H9 (cell line): Measurements from ENCODE around the gene ADSS1. TPM values are rescaled to one million over a fixed set of nuclear protein-coding genes. Genes with fewer than 3 reads are reported as not detected.

Experiments used
- DNase-seq: peaks from one replicate; pipeline ENCODE4 v3.0.0-alpha.2; 2017
- H2AFZ ChIP-seq: one replicate; pipeline ENCODE4 v1.6.1; 2013; ENCODE audit warnings: mild to moderate bottlenecking, low read length, control low read depth, moderate library complexity
- H2AK5ac ChIP-seq: 2 replicates; pipeline ENCODE4 v1.6.1; 2013; ENCODE audit warnings: low read length, control low read depth, mixed read lengths; ENCODE audit not compliant: insufficient read length
- H2BK120ac ChIP-seq: one replicate; pipeline ENCODE4 v1.6.1; 2013; ENCODE audit warnings: low read depth, mild to moderate bottlenecking, low read length, control low read depth, inconsistent platforms; ENCODE audit not compliant: poor library complexity, severe bottlenecking
- H2BK12ac ChIP-seq: 2 replicates; pipeline ENCODE4 v1.6.1; 2013; ENCODE audit warnings: low read length, control low read depth, mixed read lengths, low read depth; ENCODE audit not compliant: insufficient read length
- H2BK15ac ChIP-seq: 2 replicates; pipeline ENCODE4 v1.6.1; 2013; ENCODE audit warnings: low read depth, low read length, control low read depth
- H2BK20ac ChIP-seq: one replicate; pipeline ENCODE4 v1.6.1; 2013; ENCODE audit warnings: low read depth, mild to moderate bottlenecking, low read length, control low read depth, inconsistent platforms; ENCODE audit not compliant: poor library complexity, severe bottlenecking
- H2BK5ac ChIP-seq: 2 replicates; pipeline ENCODE4 v1.6.1; 2013; ENCODE audit warnings: low read length, control low read depth, mixed read lengths; ENCODE audit not compliant: insufficient read length
- H3K14ac ChIP-seq: 2 replicates; pipeline ENCODE4 v1.6.1; 2013; ENCODE audit warnings: low read length, control low read depth; ENCODE audit not compliant: insufficient read depth
- H3K18ac ChIP-seq: 2 replicates; pipeline ENCODE4 v1.6.1; 2013; ENCODE audit warnings: low read depth, mild to moderate bottlenecking, mixed read lengths, low read length, control low read depth; ENCODE audit not compliant: insufficient read length
- H3K23ac ChIP-seq: 2 replicates; pipeline ENCODE4 v1.6.1; 2013; ENCODE audit warnings: low read length, control low read depth, mixed read lengths, low read depth; ENCODE audit not compliant: insufficient read length
- H3K23me2 ChIP-seq: 2 replicates; pipeline ENCODE4 v1.6.1; 2013; ENCODE audit warnings: low read depth, mild to moderate bottlenecking, mixed read lengths, low read length, control low read depth; ENCODE audit not compliant: insufficient read length, poor library complexity, severe bottlenecking
- H3K27ac ChIP-seq: 2 replicates; pipeline ENCODE4 v1.5.1; 2013; ENCODE audit warnings: low read length, control low read depth, mixed read lengths, low read depth; ENCODE audit not compliant: insufficient read length
- H3K27me3 ChIP-seq: 2 replicates; pipeline ENCODE4 v1.6.1; 2013; ENCODE audit warnings: low read length, control low read depth, inconsistent platforms; ENCODE audit not compliant: insufficient read depth
- H3K4ac ChIP-seq: 2 replicates; pipeline ENCODE4 v1.6.1; 2013; ENCODE audit warnings: low read depth, mild to moderate bottlenecking, control low read depth, inconsistent platforms, low read length, moderate library complexity
- H3K4me1 ChIP-seq: 2 replicates; pipeline ENCODE4 v1.6.1; 2013; ENCODE audit warnings: low read length, control low read depth, inconsistent platforms; ENCODE audit not compliant: insufficient read depth
- H3K4me2 ChIP-seq: 2 replicates; pipeline ENCODE4 v1.6.1; 2013; ENCODE audit warnings: low read length, control low read depth, mixed read lengths; ENCODE audit not compliant: insufficient read length, insufficient read depth
- H3K56ac ChIP-seq: 2 replicates; pipeline ENCODE4 v1.6.1; 2013; ENCODE audit warnings: low read depth, mild to moderate bottlenecking, mixed read lengths, low read length, control low read depth; ENCODE audit not compliant: insufficient read length
- H3K79me1 ChIP-seq: 2 replicates; pipeline ENCODE4 v1.6.1; 2013; ENCODE audit warnings: low read depth, mild to moderate bottlenecking, moderate library complexity, low read length, control low read depth, inconsistent platforms; ENCODE audit not compliant: insufficient read depth, poor library complexity, severe bottlenecking
- H3K79me2 ChIP-seq: 2 replicates; pipeline ENCODE4 v1.6.1; 2013; ENCODE audit warnings: low read length, control low read depth, inconsistent platforms; ENCODE audit not compliant: insufficient read depth
- H3K9ac ChIP-seq: 2 replicates; pipeline ENCODE4 v1.6.1; 2013; ENCODE audit warnings: low read length, control low read depth, mixed read lengths; ENCODE audit not compliant: insufficient read length; ENCODE audit errors: extremely low read depth
- H3K9me3 ChIP-seq: one replicate; pipeline ENCODE4 v1.6.1; 2013; ENCODE audit warnings: low read depth, low read length, inconsistent platforms; ENCODE audit not compliant: control insufficient read depth
- H3T11ph ChIP-seq: one replicate; pipeline ENCODE4 v1.6.1; 2013; ENCODE audit warnings: mild to moderate bottlenecking, low read length, control low read depth, inconsistent platforms
- H4K20me1 ChIP-seq: one replicate; pipeline ENCODE4 v1.6.1; 2013; ENCODE audit not compliant: control insufficient read depth, insufficient read length, insufficient read depth
- H4K5ac ChIP-seq: 2 replicates; pipeline ENCODE4 v1.6.1; 2013; ENCODE audit warnings: low read depth, mild to moderate bottlenecking, mixed read lengths, low read length, control low read depth; ENCODE audit not compliant: insufficient read length
- H4K8ac ChIP-seq: replicated peaks from 2 replicates; pipeline ENCODE4 v1.6.1; 2013; ENCODE audit warnings: low read length, control low read depth, mixed read lengths, low read depth; ENCODE audit not compliant: insufficient read length
- H4K91ac ChIP-seq: 2 replicates; pipeline ENCODE4 v1.6.1; 2013; ENCODE audit warnings: low read depth, mild to moderate bottlenecking, moderate library complexity, mixed read lengths, low read length, control low read depth; ENCODE audit not compliant: insufficient read length
- H3K27ac Mint-ChIP-seq, 3 experiments: 2 replicates in 2 of 3; 3 replicates in 1 of 3; pipeline ENCODE4 v1.8.0; 2020 to 2021; ENCODE audit warnings: mixed read lengths in 3 of 3, mild to moderate bottlenecking in 1 of 3, moderate library complexity in 1 of 3
- H3K27me3 Mint-ChIP-seq: 2 replicates; pipeline ENCODE4 v1.8.0; 2021; ENCODE audit warnings: low read depth, mild to moderate bottlenecking, moderate library complexity, mixed read lengths
- H3K36me3 Mint-ChIP-seq, 3 experiments: 2 replicates in 2 of 3; 3 replicates in 1 of 3; pipeline ENCODE4 v1.8.0; 2020 to 2021; ENCODE audit warnings: low read depth in 3 of 3, mixed read lengths in 3 of 3; ENCODE audit not compliant: insufficient read depth in 1 of 3
- H3K4me1 Mint-ChIP-seq, 2 experiments: 2 replicates each; pipeline ENCODE4 v1.8.0; 2020; ENCODE audit warnings: mixed read lengths in 2 of 2
- H3K4me3 Mint-ChIP-seq, 2 experiments: 2 replicates in 1 of 2; 3 replicates in 1 of 2; pipeline ENCODE4 v1.8.0; 2020 to 2021; ENCODE audit warnings: mild to moderate bottlenecking in 2 of 2, mixed read lengths in 2 of 2, moderate library complexity in 1 of 2
- H3K9me3 Mint-ChIP-seq, 2 experiments: 2 replicates in 1 of 2; 3 replicates in 1 of 2; pipeline ENCODE4 v1.8.0; 2020; ENCODE audit warnings: mild to moderate bottlenecking in 2 of 2, mixed read lengths in 2 of 2, moderate library complexity in 1 of 2
- WGBS: extraction: QIAGEN DNeasy Blood & Tissue Kit; methylation state at CpG from one replicate; pipeline ENCODE4 v1.1.7; 2013; ENCODE audit warnings: missing lambda C conversion rate, low lambda C conversion rate, mixed read lengths; ENCODE audit not compliant: insufficient read length; ENCODE audit errors: extremely low coverage; 5-methylcytosine and 5-hydroxymethylcytosine counted together
- total RNA-seq: library from RNA; stranded (reverse); gene quantifications from 2 replicates; pipeline ENCODE4 v1.2.1, GENCODE V29; 2021
- TF ChIP-seq, protein P1 (sequence below): fragments of 200-600 bp; sonication (generic); conservative IDR thresholded peaks from 3 replicates; pipeline ENCODE4 v1.8.0; 2021; ENCODE audit warnings: antibody characterized with exemption, mild to moderate bottlenecking

ADSS1 gene
- total RNA-seq, 1 experiment from 2014 or later = 8.5 TPM

- Histone ChIP-seq H3K56ac (no peak overlapping the region), H3K4me2 (no peak overlapping the region), H2BK15ac (no peak overlapping the region), H3K79me1 (peaks cover 5% of the 10 kb centered on the region), H2BK12ac (no peak overlapping the region), H2BK20ac (no peak overlapping the region), H3K27me3 (no peaks in the 10 kb centered on the region), H3K23ac (no peak overlapping the region), H3K4ac (no peak overlapping the region), H3K9ac (no peak overlapping the region), H3K14ac (no peak overlapping the region), H4K91ac (no peak overlapping the region), H3K18ac (no peak overlapping the region), H3K9me3 (no peaks in the 10 kb centered on the region), H4K5ac (no peak overlapping the region), H4K8ac (no peak overlapping the region), H3K4me1 (peaks cover 4% of the 10 kb centered on the region; the same call in 1 of the 2 replicates), H2BK5ac (no peak overlapping the region), H3K79me2 (peaks cover 4% of the 10 kb centered on the region; the same call in 1 of the 2 replicates), H3K27ac (no peak overlapping the region), H2BK120ac (no peak overlapping the region), H4K20me1 (no peaks in the 10 kb centered on the region), H3T11ph (no peak overlapping the region), H2AFZ (no peak overlapping the region), H3K23me2 (peaks cover 6% of the 10 kb centered on the region), H2AK5ac (no peak overlapping the region)
- no peak for DNase-seq
- TF ChIP-seq, protein P1, sequence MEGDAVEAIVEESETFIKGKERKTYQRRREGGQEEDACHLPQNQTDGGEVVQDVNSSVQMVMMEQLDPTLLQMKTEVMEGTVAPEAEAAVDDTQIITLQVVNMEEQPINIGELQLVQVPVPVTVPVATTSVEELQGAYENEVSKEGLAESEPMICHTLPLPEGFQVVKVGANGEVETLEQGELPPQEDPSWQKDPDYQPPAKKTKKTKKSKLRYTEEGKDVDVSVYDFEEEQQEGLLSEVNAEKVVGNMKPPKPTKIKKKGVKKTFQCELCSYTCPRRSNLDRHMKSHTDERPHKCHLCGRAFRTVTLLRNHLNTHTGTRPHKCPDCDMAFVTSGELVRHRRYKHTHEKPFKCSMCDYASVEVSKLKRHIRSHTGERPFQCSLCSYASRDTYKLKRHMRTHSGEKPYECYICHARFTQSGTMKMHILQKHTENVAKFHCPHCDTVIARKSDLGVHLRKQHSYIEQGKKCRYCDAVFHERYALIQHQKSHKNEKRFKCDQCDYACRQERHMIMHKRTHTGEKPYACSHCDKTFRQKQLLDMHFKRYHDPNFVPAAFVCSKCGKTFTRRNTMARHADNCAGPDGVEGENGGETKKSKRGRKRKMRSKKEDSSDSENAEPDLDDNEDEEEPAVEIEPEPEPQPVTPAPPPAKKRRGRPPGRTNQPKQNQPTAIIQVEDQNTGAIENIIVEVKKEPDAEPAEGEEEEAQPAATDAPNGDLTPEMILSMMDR = no peak
- Mint-ChIP-seq H3K27me3 (no peaks in the 10 kb centered on the region), H3K9me3 (no peaks in the 10 kb centered on the region), H3K4me1 (peaks cover 24 to 37% of the 10 kb centered on the region in 2 experiments), H3K27ac (no peak overlapping the region), H3K36me3 (peaks cover 4 to 10% (median 9%) of the 10 kb centered on the region in 3 experiments; a peak in 6 of 7 replicates), H3K4me3 (no peak overlapping the region)
- no CpG with 5 or more reads among the region's 5 CpGs for WGBS
Observed at GRCh38 chr14:104692939-104693315, 31.1 kb upstream of the ADSS1 start.
